ENCODE results near the gene HTR3C.
"Not testable (repeated sequence)": the region's sequence is repeated elsewhere in the genome, so short reads cannot be mapped to it uniquely, and the experiment has no call there.

Gene HTR3C

DNA sequence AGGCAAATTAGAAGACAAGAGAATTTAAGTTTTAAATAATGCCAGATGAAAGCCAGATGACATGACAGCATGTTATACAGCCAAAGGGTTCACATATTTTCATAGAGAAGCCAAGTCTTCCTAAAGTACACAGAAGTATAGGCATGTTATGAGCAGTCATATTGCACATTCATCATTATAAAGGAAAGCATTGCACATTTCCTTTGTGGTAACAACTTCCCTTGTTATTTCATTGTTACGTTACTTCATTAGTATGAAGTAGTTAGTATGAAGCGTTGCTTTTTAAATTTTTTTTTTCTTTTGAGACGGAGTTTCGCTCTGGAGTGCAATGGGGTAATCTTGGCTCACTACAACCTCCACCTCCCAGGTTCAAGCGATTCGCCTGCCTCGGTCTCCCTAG, 30.5 kb upstream of the HTR3C start:
- TF ChIP-seq, protein P1, sequence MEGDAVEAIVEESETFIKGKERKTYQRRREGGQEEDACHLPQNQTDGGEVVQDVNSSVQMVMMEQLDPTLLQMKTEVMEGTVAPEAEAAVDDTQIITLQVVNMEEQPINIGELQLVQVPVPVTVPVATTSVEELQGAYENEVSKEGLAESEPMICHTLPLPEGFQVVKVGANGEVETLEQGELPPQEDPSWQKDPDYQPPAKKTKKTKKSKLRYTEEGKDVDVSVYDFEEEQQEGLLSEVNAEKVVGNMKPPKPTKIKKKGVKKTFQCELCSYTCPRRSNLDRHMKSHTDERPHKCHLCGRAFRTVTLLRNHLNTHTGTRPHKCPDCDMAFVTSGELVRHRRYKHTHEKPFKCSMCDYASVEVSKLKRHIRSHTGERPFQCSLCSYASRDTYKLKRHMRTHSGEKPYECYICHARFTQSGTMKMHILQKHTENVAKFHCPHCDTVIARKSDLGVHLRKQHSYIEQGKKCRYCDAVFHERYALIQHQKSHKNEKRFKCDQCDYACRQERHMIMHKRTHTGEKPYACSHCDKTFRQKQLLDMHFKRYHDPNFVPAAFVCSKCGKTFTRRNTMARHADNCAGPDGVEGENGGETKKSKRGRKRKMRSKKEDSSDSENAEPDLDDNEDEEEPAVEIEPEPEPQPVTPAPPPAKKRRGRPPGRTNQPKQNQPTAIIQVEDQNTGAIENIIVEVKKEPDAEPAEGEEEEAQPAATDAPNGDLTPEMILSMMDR (IDR thresholded peaks at IDR 0.05; ENCODE audit: low read depth, low read length) = no peak
- DNase-seq (ENCODE audit: extremely low read depth, low read depth) = no peak

DNA sequence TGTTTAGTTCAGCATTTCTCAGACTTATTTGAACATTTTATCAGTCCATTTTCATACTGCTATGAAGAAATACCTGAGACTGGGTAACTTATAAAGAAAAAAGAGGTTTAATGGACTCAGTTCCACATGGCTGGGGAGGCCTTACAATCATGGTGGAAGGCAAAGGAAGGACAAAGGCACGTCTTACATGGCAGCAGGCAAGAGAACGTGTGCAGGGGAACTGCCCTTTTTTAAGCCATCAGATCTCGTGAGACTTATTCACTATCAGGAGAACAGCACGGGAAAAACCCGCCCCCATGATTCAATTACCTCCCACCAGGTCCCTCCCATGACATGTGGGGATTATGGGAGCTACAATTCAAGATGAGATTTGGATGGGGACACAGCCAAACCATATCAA, 27.6 kb upstream of the HTR3C start:
- DNase-seq (ENCODE audit: extremely low read depth, low read depth) = not testable (repeated sequence)

DNA sequence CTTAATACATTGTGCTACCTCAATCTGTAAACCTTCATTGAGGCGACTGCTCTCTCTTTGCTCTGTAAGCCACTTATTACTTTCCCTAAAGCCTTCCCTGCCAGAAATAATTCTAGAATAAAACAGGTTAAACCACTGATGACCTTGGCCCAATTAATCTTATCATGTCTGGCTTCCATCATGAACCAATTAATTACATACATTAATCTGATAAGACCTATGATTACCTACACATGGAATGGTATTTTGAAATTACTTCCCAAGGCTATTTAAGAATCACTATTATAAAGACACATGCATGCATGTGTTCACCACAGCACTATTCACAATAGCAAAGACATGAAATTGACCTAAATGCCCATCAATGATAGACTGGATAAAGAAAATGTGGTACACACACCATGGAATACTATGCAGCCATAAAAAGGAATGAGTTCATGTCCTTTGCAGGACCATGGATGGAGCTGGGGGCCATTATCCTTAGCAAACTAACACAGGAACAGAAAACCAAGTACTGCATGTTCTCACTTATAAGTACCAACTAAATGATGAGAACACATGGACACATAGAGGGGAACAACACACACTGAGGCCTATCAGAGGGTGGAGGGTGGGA, 24.5 kb upstream of the HTR3C start:
- not testable (repeated sequence) for DNase-seq (ENCODE audit: extremely low read depth, low read depth)

DNA sequence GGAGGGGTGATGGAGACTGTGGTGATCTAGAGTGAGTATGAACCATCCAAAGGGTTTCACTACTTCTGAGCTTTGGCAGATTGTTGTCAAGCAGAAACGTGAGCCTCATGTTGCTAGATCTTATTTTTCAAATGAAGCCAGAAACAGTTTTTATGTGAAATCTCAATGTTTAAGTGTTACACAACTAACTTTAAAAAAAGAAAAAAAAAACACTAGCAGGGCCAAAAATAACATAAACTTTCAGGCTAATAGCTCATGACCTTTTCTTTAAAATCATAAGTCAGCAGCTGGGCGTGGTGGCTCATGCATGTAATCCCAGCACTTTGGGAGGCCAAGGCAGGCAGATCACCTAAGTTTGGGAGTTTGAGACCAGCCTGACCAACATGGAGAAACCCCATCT, 23.4 kb upstream of the HTR3C start:
- DNase-seq (ENCODE audit: extremely low read depth, low read depth) = no peak
- TF ChIP-seq, protein P1 (IDR thresholded peaks at IDR 0.05; ENCODE audit: low read depth, low read length) = no peak

DNA sequence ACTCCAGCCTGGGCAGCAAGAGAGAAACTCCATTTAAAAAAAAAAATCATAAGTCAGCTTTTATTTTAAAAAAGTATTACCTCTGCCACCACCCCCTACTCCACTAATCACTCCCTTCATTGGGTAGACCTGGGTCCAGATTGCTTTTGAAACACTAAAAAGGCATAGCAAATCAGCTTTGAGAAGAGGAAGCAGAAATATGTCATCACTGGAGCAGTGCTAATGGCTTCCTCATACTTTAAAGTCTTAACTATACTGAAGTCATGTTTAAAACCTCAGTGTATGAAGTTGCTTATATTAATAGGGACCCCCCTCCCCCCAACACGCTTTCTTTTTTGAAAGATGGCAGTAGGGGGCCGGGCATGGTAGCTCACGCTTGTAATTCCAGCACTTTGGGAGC, 22.3 kb upstream of the HTR3C start:
- DNase-seq (ENCODE audit: extremely low read depth, low read depth) = no peak
- TF ChIP-seq, protein P1 (IDR thresholded peaks at IDR 0.05; ENCODE audit: low read depth, low read length) = no peak

DNA sequence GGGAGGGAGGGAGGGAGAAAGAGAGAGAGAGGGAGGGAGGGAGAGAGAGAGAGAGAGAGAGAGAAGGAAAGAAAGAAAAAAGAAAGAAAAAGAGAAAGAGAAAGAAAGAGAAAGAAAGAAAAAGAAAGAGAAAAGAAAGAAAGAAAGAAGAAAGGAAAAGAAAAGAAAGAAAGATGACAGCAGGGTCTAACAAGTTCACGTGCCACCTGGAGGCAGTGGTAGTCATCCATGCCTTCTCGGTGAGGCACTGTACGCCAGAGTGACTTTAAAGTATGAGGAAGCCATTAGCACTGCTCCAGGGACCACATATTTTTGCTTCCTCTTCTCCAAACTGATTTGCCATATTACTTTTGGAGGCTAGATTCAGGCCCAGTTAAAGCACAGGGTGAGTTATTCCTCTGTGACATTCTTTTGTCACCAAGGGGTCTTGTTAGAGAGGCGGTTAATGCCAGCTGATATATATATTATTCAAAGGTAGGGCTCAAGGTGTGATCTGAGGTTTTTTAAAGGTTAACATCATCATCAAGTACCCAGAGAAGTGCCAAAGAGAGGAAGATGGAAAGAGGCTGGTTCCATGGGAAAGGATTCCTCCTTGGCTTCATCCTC, 21.6 kb upstream of the HTR3C start, which contains the start of gene HTR3D:
TSS of gene HTR3D (plus strand) at position 556 of the 606 bp plus-strand sequence. CDS start at position 556, 0 bp downstream.
- DNase-seq (ENCODE audit: extremely low read depth, low read depth) = no peak
- TF ChIP-seq, protein P1 (IDR thresholded peaks at IDR 0.05; ENCODE audit: low read depth, low read length) = no peak

DNA sequence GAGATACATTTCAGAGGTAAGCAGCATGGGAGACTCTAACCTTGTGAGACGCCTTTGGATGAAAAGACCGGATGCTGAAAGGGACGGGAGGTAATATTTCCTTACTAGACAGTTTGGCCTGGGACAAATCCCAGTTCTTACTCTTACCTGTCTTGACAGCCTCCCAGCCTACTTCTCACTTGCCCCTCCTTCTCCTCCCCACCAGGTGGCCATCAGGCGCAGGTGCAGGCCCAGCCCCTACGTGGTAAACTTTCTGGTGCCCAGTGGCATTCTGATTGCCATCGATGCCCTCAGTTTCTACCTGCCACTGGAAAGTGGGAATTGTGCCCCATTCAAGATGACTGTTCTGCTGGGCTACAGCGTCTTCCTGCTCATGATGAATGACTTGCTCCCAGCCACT, 15.0 kb upstream of the HTR3C start:
- TF ChIP-seq, protein P1 (IDR thresholded peaks at IDR 0.05; ENCODE audit: low read depth, low read length) = no peak
- no peak for DNase-seq (ENCODE audit: extremely low read depth, low read depth)

DNA sequence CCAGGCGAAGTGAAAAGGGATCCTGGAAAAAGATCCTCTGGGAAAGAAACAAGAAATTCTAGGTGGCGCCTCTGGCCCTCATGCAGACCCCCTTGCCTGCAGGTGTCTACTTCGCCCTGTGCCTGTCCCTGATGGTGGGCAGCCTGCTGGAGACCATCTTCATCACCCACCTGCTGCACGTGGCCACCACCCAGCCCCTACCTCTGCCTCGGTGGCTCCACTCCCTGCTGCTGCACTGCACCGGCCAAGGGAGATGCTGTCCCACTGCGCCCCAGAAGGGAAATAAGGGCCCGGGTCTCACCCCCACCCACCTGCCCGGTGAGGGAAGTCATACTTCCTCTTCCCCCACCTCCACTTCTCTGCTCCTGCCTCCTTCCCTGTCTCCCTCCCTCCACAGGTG, 14.5 kb upstream of the HTR3C start:
- not testable (repeated sequence) for DNase-seq (ENCODE audit: extremely low read depth, low read depth)

DNA sequence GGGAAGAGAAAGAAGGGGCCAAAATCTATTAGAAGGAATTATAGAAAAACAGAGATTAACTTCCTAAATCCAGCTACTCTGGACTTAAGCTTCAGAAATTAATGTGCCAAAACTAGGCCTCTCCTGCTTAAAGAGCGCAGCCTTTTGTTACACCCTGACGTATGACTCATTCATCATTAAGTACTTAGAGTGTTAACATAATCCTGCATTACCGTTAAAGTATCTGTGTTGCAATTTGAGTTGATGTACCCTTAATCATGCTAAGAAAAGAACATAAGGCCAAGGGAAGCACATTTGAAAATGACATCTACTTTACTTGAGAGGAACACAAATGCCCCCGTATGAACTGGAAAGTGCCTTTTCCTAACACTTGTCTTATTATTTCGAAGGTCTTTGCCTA, 13.4 kb upstream of the HTR3C start:
- TF ChIP-seq, protein P1 (IDR thresholded peaks at IDR 0.05; ENCODE audit: low read depth, low read length) = no peak
- DNase-seq (ENCODE audit: extremely low read depth, low read depth) = no peak

Data from AG09319 (cell line).